ENCODE results near the gene ARHGAP22.

GRCh38 chr10:48460182-48460581 is 144.7 kb downstream of the ARHGAP22 start:
- TF ChIP-seq CTCF (IDR thresholded peaks at IDR 0.05) (no peak), POLR2A (IDR thresholded peaks at IDR 0.05) (no peak)
